CD14-positive monocyte (primary cell): ENCODE measurements around the gene EPB41L4A. TPM values are rescaled to one million over a fixed set of nuclear protein-coding genes. Genes with fewer than 3 reads are reported as not detected.

Experiments
- DNase-seq, 3 donors: peaks; one replicate each; pipeline ENCODE4 v3.0.0-alpha.2; 2011 to 2022
- H2AFZ ChIP-seq: 2 replicates; pipeline ENCODE4 v1.6.0; 2012; ENCODE audit warnings: mild to moderate bottlenecking, low read depth, low read length, inconsistent platforms; ENCODE audit not compliant: insufficient read depth, poor library complexity, severe bottlenecking
- H3K27ac ChIP-seq, 2 donors: 1 replicate in 1 of 2; 2 replicates in 1 of 2; pipeline ENCODE4 v1.5.1; 2012 to 2013; ENCODE audit warnings: low read length in 2 of 2, control low read depth in 1 of 2, inconsistent platforms in 1 of 2, low read depth in 1 of 2, mild to moderate bottlenecking in 1 of 2
- H3K27me3 ChIP-seq, 2 donors: one replicate each; pipeline versions ENCODE4 v1.6.0 to v1.6.1; 2011 to 2013; ENCODE audit warnings: low read length in 2 of 2; ENCODE audit not compliant: control insufficient read depth in 2 of 2, insufficient read depth in 2 of 2
- H3K36me3 ChIP-seq, 2 donors: replicated peaks in 1 of 2; 1 replicate in 1 of 2; 2 replicates in 1 of 2; pipeline versions ENCODE4 v1.5.1 to v1.6.1; 2012 to 2013; ENCODE audit warnings: low read length in 2 of 2, control low read depth in 1 of 2, inconsistent platforms in 1 of 2, mild to moderate bottlenecking in 1 of 2; ENCODE audit not compliant: insufficient read depth in 2 of 2, control insufficient read depth in 1 of 2
- H3K4me1 ChIP-seq, 2 donors: 1 replicate in 1 of 2; 2 replicates in 1 of 2; pipeline versions ENCODE4 v1.5.1 to v1.6.1; 2012 to 2013; ENCODE audit warnings: low read length in 2 of 2, control low read depth in 1 of 2, inconsistent platforms in 1 of 2, mild to moderate bottlenecking in 1 of 2, moderate library complexity in 1 of 2; ENCODE audit not compliant: insufficient read depth in 2 of 2, control insufficient read depth in 1 of 2
- H3K4me2 ChIP-seq: replicated peaks from 2 replicates; pipeline ENCODE3; 2012; ENCODE audit warnings: low read length, moderate library complexity, mild to moderate bottlenecking; ENCODE audit not compliant: poor library complexity, severe bottlenecking; ENCODE audit errors: extremely low read depth
- H3K4me3 ChIP-seq, 3 experiments: fragments of 200-600 bp in 1 of 3; sonication (generic) in 1 of 3; replicated peaks in 1 of 3; 1 replicate in 2 of 3; 2 replicates in 1 of 3; pipeline ENCODE4 v1.5.1; 2011 to 2013; ENCODE audit warnings: low read length in 3 of 3, mild to moderate bottlenecking in 3 of 3, control low read depth in 2 of 3, low read depth in 2 of 3, inconsistent platforms in 1 of 3, moderate library complexity in 1 of 3
- H3K79me2 ChIP-seq: 2 replicates; pipeline ENCODE4 v1.6.0; 2012; ENCODE audit warnings: mild to moderate bottlenecking, control low read depth, inconsistent platforms, low read length, moderate library complexity; ENCODE audit not compliant: insufficient read depth
- H3K9ac ChIP-seq: 2 replicates; pipeline ENCODE4 v1.6.0; 2017; ENCODE audit warnings: low read length, mild to moderate bottlenecking; ENCODE audit not compliant: insufficient read depth, poor library complexity, severe bottlenecking
- H3K9me3 ChIP-seq, 2 donors: replicated peaks in 1 of 2; 1 replicate in 1 of 2; 2 replicates in 1 of 2; pipeline versions ENCODE4 v1.5.1 to v1.6.1; 2012 to 2013; ENCODE audit warnings: low read length in 2 of 2, control low read depth in 1 of 2; ENCODE audit not compliant: control insufficient read depth in 1 of 2, insufficient read depth in 1 of 2
- H4K20me1 ChIP-seq: 2 replicates; pipeline ENCODE4 v1.6.0; 2012; ENCODE audit warnings: mild to moderate bottlenecking, low read length, control low read depth, moderate library complexity; ENCODE audit not compliant: insufficient read depth
- H3K27ac Mint-ChIP-seq, 7 donors: one replicate each; pipeline ENCODE4 v1.8.0; 2020; ENCODE audit warnings: mild to moderate bottlenecking in 7 of 7, mixed read lengths in 7 of 7, moderate library complexity in 6 of 7, inconsistent platforms in 2 of 7
- H3K27me3 Mint-ChIP-seq, 3 donors: one replicate each; pipeline ENCODE4 v1.8.0; 2021 to 2022; ENCODE audit warnings: low read depth in 3 of 3, mild to moderate bottlenecking in 3 of 3, mixed read lengths in 3 of 3, moderate library complexity in 3 of 3, inconsistent platforms in 1 of 3
- H3K36me3 Mint-ChIP-seq, 2 donors: one replicate each; pipeline ENCODE4 v1.8.0; 2020; ENCODE audit warnings: mixed read lengths in 2 of 2, inconsistent platforms in 1 of 2, mild to moderate bottlenecking in 1 of 2
- H3K4me1 Mint-ChIP-seq: one replicate; pipeline ENCODE4 v1.8.0; 2020; ENCODE audit warnings: mild to moderate bottlenecking, mixed read lengths
- H3K4me3 Mint-ChIP-seq, 2 donors: one replicate each; pipeline ENCODE4 v1.8.0; 2020; ENCODE audit warnings: mild to moderate bottlenecking in 2 of 2, mixed read lengths in 2 of 2, moderate library complexity in 1 of 2
- H3K9me3 Mint-ChIP-seq, 7 donors: one replicate each; pipeline ENCODE4 v1.8.0; 2020 to 2022; ENCODE audit warnings: mixed read lengths in 7 of 7, mild to moderate bottlenecking in 6 of 7, moderate library complexity in 6 of 7, inconsistent platforms in 2 of 7
- WGBS: methylation state at CpG from one replicate; pipeline ENCODE4 v1.1.5; 2013; ENCODE audit warnings: missing lambda C conversion rate; ENCODE audit not compliant: insufficient coverage; 5-methylcytosine and 5-hydroxymethylcytosine counted together
- intact Hi-C, 2 donors: fragments of 100-400 bp; cut with micrococcal nuclease; formaldehyde crosslinking; loops; one replicate each; pipeline versions ENCODE4 v1.15.0 to v1.15.1; 2023
- polyA plus RNA-seq, 3 donors: library from polyadenylated mRNA; depleted of rRNA in 1 of 3; unstranded in 2 of 3; stranded (reverse) in 1 of 3; fragments of 300-500 nt in 2 of 3; fragments of >200 nt in 1 of 3; fragmentation: Illumina TruSeq in 2 of 3; gene quantifications; 1 replicate in 2 of 3; 2 replicates in 1 of 3; pipeline ENCODE4 v1.2.3, GENCODE V29; 2012 to 2021
- TF ChIP-seq, protein P1 (sequence below): fragments of 200-600 bp; IDR thresholded peaks from one replicate; pipeline ENCODE4 v1.8.0; 2022; ENCODE audit warnings: antibody characterized with exemption, mild to moderate bottlenecking

Gene EPB41L4A
- polyA plus RNA-seq, 3 donors: 0.01 to 0.05 TPM; not detected in 1

DNA sequence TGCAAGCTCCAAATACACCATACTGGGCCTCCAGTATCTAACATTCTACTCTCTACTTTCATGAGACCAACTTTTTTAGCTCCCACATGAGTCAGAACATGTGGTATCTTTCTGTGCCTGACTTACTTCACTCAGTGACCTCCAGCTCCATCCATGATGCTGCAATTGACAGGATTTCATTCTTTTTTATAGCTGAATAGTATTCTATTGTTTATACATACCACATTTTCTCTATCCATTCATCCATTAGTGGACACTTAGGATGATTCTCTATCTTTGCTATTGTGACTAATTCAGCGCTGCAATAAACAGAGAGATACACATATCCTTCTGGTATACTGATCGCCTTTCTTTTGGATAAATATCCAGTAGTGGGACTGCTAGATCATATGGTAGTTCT, 68.5 kb downstream of the EPB41L4A start:
- Histone ChIP-seq H3K4me2 (no peak overlapping the region), H3K9ac (no peak overlapping the region), H3K9me3 (no peaks in the 10 kb centered on the region), H4K20me1 (no peaks in the 10 kb centered on the region), H3K79me2 (no peaks in the 10 kb centered on the region), H3K4me3 (no peak overlapping the region), H3K36me3 (no peaks in the 10 kb centered on the region), H2AFZ (no peak overlapping the region), H3K27ac (no peak overlapping the region), H3K27me3 (no peaks in the 10 kb centered on the region), H3K4me1 (no peaks in the 10 kb centered on the region)
- Mint-ChIP-seq H3K9me3 (peaks cover 0 to 4% (median 0%) of the 10 kb centered on the region in 7 donors), H3K4me1 (no peaks in the 10 kb centered on the region), H3K27me3 (no peaks in the 10 kb centered on the region), H3K4me3 (no peak overlapping the region), H3K27ac (no peak overlapping the region), H3K36me3 (no peaks in the 10 kb centered on the region)
- DNase-seq: no peak
- WGBS: no CpG with 5 or more reads among the region's 2 CpGs
- intact Hi-C loops: no loop called here
- TF ChIP-seq, protein P1, sequence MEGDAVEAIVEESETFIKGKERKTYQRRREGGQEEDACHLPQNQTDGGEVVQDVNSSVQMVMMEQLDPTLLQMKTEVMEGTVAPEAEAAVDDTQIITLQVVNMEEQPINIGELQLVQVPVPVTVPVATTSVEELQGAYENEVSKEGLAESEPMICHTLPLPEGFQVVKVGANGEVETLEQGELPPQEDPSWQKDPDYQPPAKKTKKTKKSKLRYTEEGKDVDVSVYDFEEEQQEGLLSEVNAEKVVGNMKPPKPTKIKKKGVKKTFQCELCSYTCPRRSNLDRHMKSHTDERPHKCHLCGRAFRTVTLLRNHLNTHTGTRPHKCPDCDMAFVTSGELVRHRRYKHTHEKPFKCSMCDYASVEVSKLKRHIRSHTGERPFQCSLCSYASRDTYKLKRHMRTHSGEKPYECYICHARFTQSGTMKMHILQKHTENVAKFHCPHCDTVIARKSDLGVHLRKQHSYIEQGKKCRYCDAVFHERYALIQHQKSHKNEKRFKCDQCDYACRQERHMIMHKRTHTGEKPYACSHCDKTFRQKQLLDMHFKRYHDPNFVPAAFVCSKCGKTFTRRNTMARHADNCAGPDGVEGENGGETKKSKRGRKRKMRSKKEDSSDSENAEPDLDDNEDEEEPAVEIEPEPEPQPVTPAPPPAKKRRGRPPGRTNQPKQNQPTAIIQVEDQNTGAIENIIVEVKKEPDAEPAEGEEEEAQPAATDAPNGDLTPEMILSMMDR: no peak

DNA sequence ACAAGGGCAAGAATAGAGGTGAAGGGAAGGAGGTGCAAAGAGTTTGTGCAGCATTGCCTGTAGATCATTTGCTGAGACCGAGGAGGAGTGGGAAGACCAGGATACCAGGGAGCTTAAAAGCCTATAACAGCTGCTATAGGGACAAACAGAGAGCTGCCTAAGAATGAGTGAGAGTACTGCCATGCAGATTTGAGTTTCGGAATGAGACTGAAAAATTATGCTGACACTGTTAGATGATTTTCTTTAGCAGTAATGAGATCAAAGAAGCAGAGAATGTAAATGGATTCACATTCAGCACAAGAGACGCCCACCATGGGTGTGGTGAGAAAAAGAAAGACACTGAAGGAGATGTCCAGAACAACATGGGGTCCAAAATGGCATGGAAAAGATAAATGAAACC, 69.7 kb downstream of the EPB41L4A start:
- Histone ChIP-seq H3K27ac (no peak overlapping the region), H4K20me1 (no peaks in the 10 kb centered on the region), H3K27me3 (no peaks in the 10 kb centered on the region), H3K79me2 (no peaks in the 10 kb centered on the region), H3K9ac (no peak overlapping the region), H3K4me1 (no peaks in the 10 kb centered on the region), H3K4me3 (no peak overlapping the region), H3K36me3 (no peaks in the 10 kb centered on the region), H3K4me2 (no peak overlapping the region), H3K9me3 (no peaks in the 10 kb centered on the region), H2AFZ (no peak overlapping the region)
- 82% methylated on average over 3 of the region's 3 CpGs for WGBS
- H3K9me3 Mint-ChIP-seq: peaks cover 0 to 2% (median 0%) of the 10 kb centered on the region in 7 donors
- DNase-seq: no peak
- no peak overlapping the region for H3K27ac Mint-ChIP-seq
- H3K4me3 Mint-ChIP-seq: no peak overlapping the region
- no peaks in the 10 kb centered on the region for H3K36me3 Mint-ChIP-seq
- no peaks in the 10 kb centered on the region for H3K4me1 Mint-ChIP-seq
- TF ChIP-seq, protein P1: no peak
- H3K27me3 Mint-ChIP-seq: no peaks in the 10 kb centered on the region
- intact Hi-C loops: no loop called here
